ENCODE measurements around the gene RIPPLY1. TPM values are rescaled to one million over a fixed set of nuclear protein-coding genes. Genes with fewer than 3 reads are reported as not detected.

The RIPPLY1 gene
- total RNA-seq, 1 donor from 2014 or later: not detected

- Histone ChIP-seq H3K9me3 (no peaks in the 10 kb centered on the region), H3K4me3 (no peak overlapping the region), H3K27me3 (no peaks in the 10 kb centered on the region), H3K4me1 (no peaks in the 10 kb centered on the region), H3K36me3 (no peaks in the 10 kb centered on the region), H3K27ac (no peak overlapping the region)
- intact Hi-C loops (cut with DNase I): no loop called here
- TF ChIP-seq CTCF (IDR thresholded peaks at IDR 0.05): no peak
- no peak for DNase-seq (ENCODE audit: low spot score in 2 of 2)
Measured at GRCh38 chrX:106912864-106913263, 9.7 kb upstream of the RIPPLY1 start.

GRCh38 chrX:106906361-106906760 lies 3.2 kb upstream of the RIPPLY1 start:
- H3K27me3 ChIP-seq: no peaks in the 10 kb centered on the region
- intact Hi-C loops (cut with DNase I): no loop called here

GRCh38 chrX:106905064-106905708 lies 2.0 kb upstream of the RIPPLY1 start:
- Histone ChIP-seq H3K27ac (no peak overlapping the region), H3K4me1 (no peaks in the 10 kb centered on the region), H3K4me3 (no peak overlapping the region), H3K27me3 (no peaks in the 10 kb centered on the region), H3K9me3 (no peaks in the 10 kb centered on the region), H3K36me3 (no peaks in the 10 kb centered on the region)
- TF ChIP-seq CTCF (IDR thresholded peaks at IDR 0.05): no peak
- intact Hi-C loops (cut with DNase I): no loop called here
- no peak for DNase-seq (ENCODE audit: low spot score in 2 of 2)

More at GRCh38 chrX:106906361-106906760, 3.2 kb upstream of the RIPPLY1 start:
- DNase-seq (ENCODE audit: low spot score in 2 of 2): no peak
- Histone ChIP-seq H3K4me1 (no peaks in the 10 kb centered on the region), H3K9me3 (no peaks in the 10 kb centered on the region), H3K4me3 (no peak overlapping the region), H3K27ac (no peak overlapping the region), H3K36me3 (no peaks in the 10 kb centered on the region)
- TF ChIP-seq CTCF (IDR thresholded peaks at IDR 0.05): no peak

- no peak for DNase-seq (ENCODE audit: low spot score in 2 of 2)
- Histone ChIP-seq H3K4me1 (no peaks in the 10 kb centered on the region), H3K4me3 (no peak overlapping the region), H3K27me3 (no peaks in the 10 kb centered on the region), H3K27ac (peak overlapping the region in 1 of 2 donors; percentile 7), H3K36me3 (no peaks in the 10 kb centered on the region), H3K9me3 (no peaks in the 10 kb centered on the region)
- no peak for TF ChIP-seq CTCF (IDR thresholded peaks at IDR 0.05)
- intact Hi-C loops (cut with DNase I): no loop called here
Measured at GRCh38 chrX:106903856-106904528, 851 bp upstream of the RIPPLY1 start.

- no peak for DNase-seq (ENCODE audit: low spot score in 2 of 2)
- intact Hi-C loops (cut with DNase I): no loop called here
- TF ChIP-seq CTCF (IDR thresholded peaks at IDR 0.05): no peak
- Histone ChIP-seq H3K27me3 (no peaks in the 10 kb centered on the region), H3K9me3 (no peaks in the 10 kb centered on the region), H3K4me1 (no peaks in the 10 kb centered on the region), H3K27ac (no peak overlapping the region), H3K4me3 (no peak overlapping the region), H3K36me3 (no peaks in the 10 kb centered on the region)
Measured at GRCh38 chrX:106902684-106903083, 457 bp downstream of the RIPPLY1 start.
